Stimulated activated naive CD4-positive, alpha-beta T cell (primary cell): ENCODE data around the gene AS3MT.
"Not testable (repeated sequence)": the region's sequence is repeated elsewhere in the genome, so short reads cannot be mapped to it uniquely, and the experiment has no call there.

Experiments
- DNase-seq, 6 experiments: peaks; one replicate each; lab custom pipeline; 2025; lab: John Stamatoyannopoulos, UW

The AS3MT gene

DNA sequence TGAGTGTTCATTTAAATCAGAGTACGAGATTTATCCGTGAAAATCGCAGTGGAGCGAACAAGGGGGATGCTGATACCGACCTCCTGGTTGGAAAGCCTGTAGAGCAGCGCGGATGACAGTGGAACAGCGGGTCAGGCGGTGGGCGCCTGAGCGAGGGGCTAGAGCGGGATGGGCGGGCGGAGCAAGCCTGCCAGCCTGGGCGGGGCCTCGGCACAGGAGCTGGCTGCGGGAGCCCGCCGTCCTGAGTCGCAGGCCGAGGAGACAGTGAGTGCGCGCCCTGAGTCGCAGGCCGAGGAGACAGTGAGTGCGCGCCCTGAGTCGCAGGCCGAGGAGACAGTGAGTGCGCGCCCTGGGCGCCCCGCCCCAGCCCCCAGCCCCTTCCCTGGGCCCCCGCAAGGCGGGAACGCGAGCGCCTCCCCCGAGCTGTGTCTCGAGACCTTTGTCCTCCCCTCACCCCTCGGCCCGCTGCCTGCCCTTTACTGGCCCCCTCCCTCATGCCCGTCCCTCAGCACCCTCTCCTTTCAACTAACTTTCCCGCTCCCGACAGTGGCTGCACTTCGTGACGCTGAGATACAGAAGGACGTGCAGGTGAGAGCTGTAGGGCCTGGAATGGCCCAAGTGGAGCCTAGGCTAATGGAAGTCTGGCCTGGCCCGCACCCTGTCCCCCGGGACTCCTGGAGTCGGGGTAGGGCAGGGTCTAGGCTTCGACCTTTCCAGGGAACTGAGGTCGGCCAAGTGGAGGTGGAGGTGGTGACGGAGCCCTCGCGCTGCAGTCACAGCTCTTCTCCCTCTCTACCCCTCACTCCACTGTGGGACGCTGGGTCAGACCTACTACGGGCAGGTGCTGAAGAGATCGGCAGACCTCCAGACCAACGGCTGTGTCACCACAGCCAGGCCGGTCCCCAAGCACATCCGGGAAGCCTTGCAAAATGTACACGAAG lies at the start of gene AS3MT:
Gene AS3MT, plus strand, starts transcription at position 213 of the 941 bp plus-strand sequence. Its CDS starts 123 bp downstream, at position 336.
- no peak for DNase-seq

- not testable (repeated sequence) for DNase-seq
Observed at GRCh38 chr10:102820008-102820407, 49.3 kb upstream of the AS3MT start.

DNA sequence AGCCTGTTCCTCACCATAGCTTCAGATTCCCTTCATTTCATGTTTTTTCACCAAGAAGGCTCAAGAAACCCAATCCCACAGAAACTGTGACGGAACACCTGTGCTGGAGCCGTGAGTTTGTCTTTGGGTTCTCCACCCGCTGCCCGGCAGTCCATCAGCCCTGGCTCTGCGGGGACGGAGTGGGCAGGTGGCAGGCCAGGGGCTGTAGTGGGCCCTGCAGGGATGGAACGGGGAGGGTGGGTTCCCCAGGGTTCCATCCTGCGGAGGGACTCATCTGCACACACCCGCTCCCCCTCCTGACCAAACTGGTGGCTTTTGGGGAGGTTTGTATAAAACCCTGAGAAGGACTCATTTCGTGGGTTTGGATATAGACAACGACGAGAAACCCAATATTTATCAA lies 47.0 kb upstream of the AS3MT start:
- no peak for DNase-seq

DNA sequence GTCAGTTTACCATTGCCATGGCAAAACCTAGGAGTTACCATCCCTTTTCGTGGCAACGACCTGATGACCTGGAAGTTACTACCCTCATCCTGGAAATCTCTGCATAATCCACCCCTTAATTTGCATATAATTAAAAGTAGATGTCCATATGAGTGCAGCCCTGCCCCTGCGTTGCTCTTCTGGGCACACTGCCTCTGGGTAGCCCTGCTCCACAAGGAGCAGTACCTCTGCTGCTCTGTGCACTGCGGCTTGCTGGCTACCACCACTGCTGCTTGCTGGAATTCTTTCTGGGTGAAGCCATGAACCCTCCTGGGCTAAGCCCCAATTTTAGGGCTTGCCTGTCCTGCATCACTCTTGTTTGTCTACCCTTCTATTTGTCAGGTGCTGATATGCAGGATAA lies 44.6 kb upstream of the AS3MT start:
- DNase-seq: no peak

- no peak for DNase-seq
Observed at GRCh38 chr10:102826148-102826796, 43.0 kb upstream of the AS3MT start.

- no peak for DNase-seq
Observed at GRCh38 chr10:102827597-102827975, 41.7 kb upstream of the AS3MT start.

- DNase-seq: no peak
Observed at GRCh38 chr10:102831322-102832071, 37.8 kb upstream of the AS3MT start.

DNA sequence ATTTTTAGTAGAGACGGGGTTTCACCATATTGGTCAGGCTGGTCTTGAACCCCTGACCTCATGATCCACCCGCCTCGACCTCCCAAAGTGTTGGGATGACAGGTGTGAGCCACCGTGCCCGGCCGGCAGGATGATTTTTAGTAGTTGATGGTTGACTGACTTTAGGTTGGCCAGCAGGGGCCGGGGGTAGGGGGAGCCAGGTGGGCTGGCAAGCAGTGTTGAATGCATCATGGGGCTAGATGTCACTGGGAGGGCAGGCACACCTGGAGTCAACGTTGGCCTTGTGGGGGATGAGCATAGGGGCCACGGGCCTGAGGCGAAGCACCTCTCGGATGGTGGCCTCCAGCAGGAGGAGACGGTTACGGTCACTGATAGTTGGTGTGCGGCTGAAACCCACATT lies 37.0 kb upstream of the AS3MT start:
- DNase-seq: no peak

- DNase-seq: no peak
Observed at GRCh38 chr10:102832987-102833386, 36.3 kb upstream of the AS3MT start.

DNA sequence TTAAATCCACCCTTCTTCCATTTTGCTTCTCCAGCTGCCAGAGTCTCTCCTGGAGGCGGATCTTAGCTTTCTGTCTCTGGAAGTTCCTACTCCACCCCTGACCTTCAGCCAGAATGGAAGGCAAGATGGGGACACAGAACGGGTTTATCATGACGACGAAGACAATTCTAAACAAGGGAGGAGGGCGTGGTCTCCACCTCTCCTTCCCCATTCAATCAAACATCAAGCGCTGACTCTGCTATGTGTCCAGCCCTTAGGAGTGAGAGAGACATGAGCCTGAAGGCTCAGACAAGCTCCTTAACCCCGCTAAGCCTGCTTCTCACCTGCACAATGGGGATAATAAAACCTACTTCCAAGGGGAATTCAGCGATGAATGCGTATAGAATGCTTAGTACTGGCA lies 35.1 kb upstream of the AS3MT start:
- no peak for DNase-seq

DNA sequence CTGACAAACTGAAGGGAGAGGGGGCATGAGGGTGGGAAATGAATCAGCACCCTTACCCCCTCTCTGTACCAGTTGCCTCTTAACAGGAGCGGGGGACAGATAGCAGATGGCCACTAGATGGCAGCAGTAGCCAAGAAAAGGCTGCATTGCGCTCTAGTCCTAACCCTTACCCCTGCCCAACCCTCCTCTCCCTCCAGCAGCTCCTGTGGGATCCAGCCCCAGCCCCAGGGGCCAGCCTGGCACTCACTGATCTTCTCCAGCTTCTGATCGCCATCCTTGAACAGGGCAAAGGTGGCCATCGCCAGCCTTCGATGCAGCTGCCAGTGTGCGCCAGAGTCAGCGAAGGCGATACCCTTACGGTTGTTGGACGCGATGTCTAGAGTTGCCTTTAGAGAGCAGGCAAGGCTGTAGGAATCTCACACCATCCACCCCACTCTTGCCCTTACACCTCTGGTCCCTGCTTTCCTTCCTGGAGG lies 34.2 kb upstream of the AS3MT start:
- DNase-seq: peak; percentile 19 to 76 (median 60)

- no peak for DNase-seq
Observed at GRCh38 chr10:102837230-102837721, 32.0 kb upstream of the AS3MT start, which contains the start of gene CYP17A1. CYP17A1 (minus strand) TSS chr10:102837413; CDS start chr10:102837361, 52 bp downstream.

DNA sequence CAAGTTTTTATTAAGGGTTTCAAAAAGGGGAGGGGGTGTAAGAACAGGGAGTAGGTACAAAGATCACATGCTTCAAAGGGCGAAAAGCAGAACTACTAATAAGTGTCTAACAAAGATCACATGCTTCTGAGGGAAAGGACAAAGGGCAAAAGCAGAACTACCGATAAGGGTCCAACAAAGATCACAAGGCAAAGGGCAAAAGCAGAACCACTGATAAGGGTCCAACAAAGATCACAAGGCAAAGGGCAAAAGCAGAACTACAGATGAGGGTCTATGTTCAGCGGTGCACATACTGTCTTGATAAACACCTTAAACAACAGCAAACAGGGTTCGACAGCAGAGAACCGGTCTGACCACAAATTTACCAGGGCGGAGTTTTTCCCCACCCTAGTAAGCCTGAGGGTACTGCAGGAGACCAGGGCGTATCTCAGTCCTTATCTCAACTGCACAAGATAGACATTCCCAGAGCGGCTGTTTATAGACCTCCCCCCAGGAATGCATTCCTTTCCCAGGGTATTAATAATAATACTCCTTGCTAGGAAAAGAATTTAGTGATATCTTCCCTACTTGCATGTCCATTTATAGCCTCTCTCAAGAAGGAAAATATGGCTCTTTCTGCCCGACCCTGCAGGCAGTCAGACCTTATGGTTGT lies 30.9 kb upstream of the AS3MT start:
- not testable (repeated sequence) for DNase-seq

DNA sequence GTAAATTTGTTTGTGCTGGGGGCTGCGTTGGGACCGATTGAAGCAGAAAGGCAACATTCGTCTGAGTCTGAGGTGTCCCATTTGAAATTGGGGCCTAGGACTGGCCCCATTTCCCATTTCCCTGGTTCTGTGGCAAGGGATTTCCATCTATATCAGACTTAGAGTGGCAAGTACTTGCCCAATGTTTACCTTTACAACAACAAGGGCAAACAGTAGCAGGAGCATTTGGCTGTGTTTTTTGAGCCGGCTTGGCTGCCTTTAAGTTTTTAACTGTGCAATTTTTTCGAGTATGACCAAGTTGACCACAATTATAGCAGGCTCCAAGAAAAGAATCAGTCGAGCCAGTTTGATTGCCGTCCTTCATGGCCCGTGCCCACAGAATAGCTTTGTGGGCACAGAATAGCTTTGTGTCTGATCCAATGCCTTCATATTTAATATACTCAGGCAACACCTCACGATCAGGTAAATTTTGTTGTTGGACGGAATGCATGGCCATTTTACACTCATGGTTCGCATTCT lies 27.4 kb upstream of the AS3MT start:
- no peak for DNase-seq

- not testable (repeated sequence) for DNase-seq
Observed at GRCh38 chr10:102843139-102843538, 26.1 kb upstream of the AS3MT start.

DNA sequence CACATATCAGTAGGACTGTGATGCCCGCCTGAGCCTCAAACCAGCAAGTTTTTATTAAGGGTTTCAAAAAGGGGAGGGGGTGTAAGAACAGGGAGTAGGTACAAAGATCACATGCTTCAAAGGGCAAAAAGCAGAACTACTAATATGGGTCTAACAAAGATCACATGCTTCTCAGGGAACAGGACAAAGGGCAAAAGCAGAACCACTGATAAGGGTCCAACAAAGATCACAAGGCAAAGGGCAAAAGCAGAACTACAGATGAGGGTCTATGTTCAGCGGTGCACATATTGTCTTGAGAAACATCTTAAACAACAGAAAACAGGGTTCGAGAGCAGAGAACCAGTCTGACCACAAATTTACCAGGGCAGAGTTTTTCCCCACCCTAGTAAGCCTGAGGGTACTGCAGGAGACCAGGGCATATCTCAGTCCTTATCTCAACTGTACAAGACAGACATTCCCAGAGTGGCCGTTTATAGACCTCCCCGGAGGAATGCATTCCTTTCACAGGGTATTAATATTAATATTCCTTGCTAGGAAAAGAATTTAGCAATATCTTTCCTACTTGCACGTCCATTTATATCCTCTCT lies 25.0 kb upstream of the AS3MT start:
- not testable (repeated sequence) for DNase-seq

GRCh38 chr10:102845352-102845902 lies 23.8 kb upstream of the AS3MT start:
- no peak for DNase-seq

GRCh38 chr10:102850025-102850518 lies 19.2 kb upstream of the AS3MT start:
- no peak for DNase-seq

DNA sequence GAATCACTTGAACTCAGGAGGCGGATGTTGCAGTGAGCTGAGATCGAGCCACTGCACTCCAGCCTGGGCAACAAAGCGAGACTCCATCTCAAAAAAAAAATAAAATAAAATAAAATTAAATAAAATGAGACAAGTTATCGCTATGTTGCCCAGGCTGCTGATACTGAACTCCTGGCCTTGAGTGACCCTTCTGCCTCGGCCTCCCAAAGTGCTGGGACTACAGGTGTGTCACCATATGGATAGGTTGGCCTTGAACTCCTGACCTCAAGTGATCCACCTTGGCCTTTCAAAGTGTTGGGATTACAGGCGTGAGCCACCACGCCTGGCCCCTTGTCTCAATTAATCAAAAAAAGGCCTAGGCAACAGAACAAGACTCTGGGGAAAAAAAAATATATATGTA lies 16.0 kb upstream of the AS3MT start:
- not testable (repeated sequence) for DNase-seq

DNA sequence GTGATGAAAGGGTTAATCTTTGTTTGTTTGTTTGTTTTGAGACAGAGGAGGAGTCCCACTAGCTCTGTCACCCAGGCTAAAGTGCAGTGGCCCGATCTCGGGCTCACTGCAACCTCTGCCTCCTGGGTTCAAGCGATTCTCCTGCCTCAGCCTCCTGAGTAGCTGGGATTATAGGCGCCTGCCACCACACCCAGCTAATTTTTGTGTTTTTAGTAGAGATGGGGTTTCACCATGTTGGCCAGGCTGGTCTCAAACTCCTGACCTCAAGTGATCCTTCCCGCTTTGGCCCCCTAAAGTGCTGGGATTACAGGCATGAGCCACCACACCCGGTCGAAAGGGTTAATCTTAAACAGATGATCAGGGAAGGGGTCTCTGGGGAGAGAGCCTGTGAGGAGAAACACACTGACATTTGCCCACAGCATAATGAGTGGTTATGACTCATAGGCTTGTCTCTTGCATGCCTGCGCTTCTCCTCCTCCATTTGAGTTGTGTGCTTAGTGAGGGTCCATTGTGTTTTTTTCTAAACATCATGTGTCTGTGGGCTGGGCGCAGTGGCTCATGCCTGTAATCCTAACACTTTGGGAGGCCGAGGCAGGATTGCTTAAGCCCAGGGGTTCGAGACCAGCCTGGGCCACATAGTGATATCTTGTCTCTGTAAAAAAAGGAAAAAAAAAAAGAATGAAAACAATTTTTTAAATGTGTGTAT lies 13.4 kb upstream of the AS3MT start:
- DNase-seq: not testable (repeated sequence)
